Measurements from ENCODE around the gene BCO1. TPM values are rescaled to one million over a fixed set of nuclear protein-coding genes. Genes with fewer than 3 reads are reported as not detected.

BCO1 gene
- polyA plus RNA-seq, 2 donors: 0.16 to 0.41 TPM

DNA sequence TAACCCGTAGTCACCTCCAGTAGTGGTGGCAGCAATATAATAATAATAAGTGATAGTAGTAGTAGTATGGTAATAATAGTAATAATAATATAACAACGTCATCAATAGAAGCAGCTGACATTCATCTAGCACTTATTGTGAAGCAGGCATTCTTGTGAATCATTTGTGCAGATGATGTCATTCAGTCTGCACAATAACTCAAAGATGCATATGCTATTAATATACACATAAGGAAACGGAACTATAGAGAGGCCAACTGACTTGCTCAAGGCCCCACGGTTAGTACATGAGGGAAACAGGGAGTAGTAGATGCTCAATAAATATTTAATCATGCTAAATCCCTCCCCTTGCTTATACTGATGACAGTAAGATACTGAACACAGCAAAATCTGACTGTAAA lies 40.9 kb downstream of the BCO1 start:
- Histone ChIP-seq H3K27ac (ENCODE audit: low read depth in 2 of 2, low read length in 1 of 2) (peak overlapping the region in 1 of 2 donors; percentile 10), H3K4me3 (ENCODE audit: low read depth in 1 of 2, low read length in 2 of 2) (no peak overlapping the region), H3K27me3 (ENCODE audit: control insufficient read depth in 1 of 2, insufficient read depth in 2 of 2, low read length in 2 of 2) (no peaks in the 10 kb centered on the region), H3K9me3 (ENCODE audit: control insufficient read depth in 2 of 2, insufficient read depth in 1 of 2, low read depth in 1 of 2, low read length in 1 of 2) (no peaks in the 10 kb centered on the region), H3K36me3 (ENCODE audit: control insufficient read depth in 2 of 2, insufficient read depth in 2 of 2, low read length in 1 of 2) (no peaks in the 10 kb centered on the region), H3K4me1 (ENCODE audit: control insufficient read depth in 2 of 2, insufficient read depth in 2 of 2, low read length in 1 of 2) (peaks cover 2 to 19% of the 10 kb centered on the region in 2 donors)
- whole genome bisulfite sequencing, 2 donors: 41 to 59% methylated on average over 4 of the region's 4 CpGs

DNA sequence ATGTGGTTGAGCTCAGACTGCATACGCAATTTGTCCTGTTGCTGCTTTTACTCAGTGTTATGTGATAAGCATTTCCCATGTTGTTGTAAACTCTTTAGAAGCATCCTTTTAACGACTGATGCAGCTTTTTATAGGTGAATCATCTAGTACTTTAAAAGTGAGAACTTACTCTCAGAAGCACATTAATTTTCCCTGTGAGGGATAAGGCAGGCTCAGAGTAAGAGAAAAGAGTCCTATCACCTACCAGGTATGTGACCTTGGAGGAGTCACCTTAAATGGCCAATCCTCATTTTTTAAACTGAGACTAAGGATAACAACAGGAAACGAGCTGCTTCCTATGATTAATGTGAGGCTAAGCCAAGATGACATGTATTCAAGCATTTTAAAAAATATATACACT lies 41.9 kb downstream of the BCO1 start:
- Histone ChIP-seq H3K27ac (ENCODE audit: low read depth in 2 of 2, low read length in 1 of 2) (peak overlapping the region in 1 of 2 donors; percentile 52), H3K4me3 (ENCODE audit: low read depth in 1 of 2, low read length in 2 of 2) (no peak overlapping the region), H3K4me1 (ENCODE audit: control insufficient read depth in 2 of 2, insufficient read depth in 2 of 2, low read length in 1 of 2) (peaks cover 2 to 14% of the 10 kb centered on the region in 2 donors), H3K27me3 (ENCODE audit: control insufficient read depth in 1 of 2, insufficient read depth in 2 of 2, low read length in 2 of 2) (no peaks in the 10 kb centered on the region), H3K36me3 (ENCODE audit: control insufficient read depth in 2 of 2, insufficient read depth in 2 of 2, low read length in 1 of 2) (no peaks in the 10 kb centered on the region), H3K9me3 (ENCODE audit: control insufficient read depth in 2 of 2, insufficient read depth in 1 of 2, low read depth in 1 of 2, low read length in 1 of 2) (no peaks in the 10 kb centered on the region)
- WGBS, 2 donors: 36% methylated on average over 3 of the region's 3 CpGs

DNA sequence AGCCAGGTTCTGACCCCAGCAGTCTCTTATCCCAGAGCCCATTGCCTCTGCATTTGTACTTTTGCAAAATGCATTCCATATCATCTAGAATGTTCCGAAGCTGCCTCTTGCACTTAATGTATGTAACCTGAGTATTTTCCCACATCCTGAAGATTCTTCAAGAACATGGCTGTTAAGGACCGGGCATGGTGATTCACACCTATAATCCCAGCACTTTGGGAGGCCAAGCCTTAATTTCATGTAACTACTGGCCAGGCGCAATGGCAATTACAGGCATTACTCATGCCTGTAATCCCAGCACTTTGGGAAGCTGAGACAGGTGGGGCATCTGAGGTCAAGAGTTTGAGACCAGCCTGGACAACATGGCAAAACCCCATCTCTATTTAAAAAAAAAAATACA lies 44.6 kb downstream of the BCO1 start:
- Histone ChIP-seq H3K27ac (ENCODE audit: low read depth in 2 of 2, low read length in 1 of 2) (peak overlapping the region; percentile 48 to 81), H3K4me3 (ENCODE audit: low read depth in 1 of 2, low read length in 2 of 2) (no peak overlapping the region), H3K27me3 (ENCODE audit: control insufficient read depth in 1 of 2, insufficient read depth in 2 of 2, low read length in 2 of 2) (no peaks in the 10 kb centered on the region), H3K9me3 (ENCODE audit: control insufficient read depth in 2 of 2, insufficient read depth in 1 of 2, low read depth in 1 of 2, low read length in 1 of 2) (no peaks in the 10 kb centered on the region), H3K36me3 (ENCODE audit: control insufficient read depth in 2 of 2, insufficient read depth in 2 of 2, low read length in 1 of 2) (no peaks in the 10 kb centered on the region), H3K4me1 (ENCODE audit: control insufficient read depth in 2 of 2, insufficient read depth in 2 of 2, low read length in 1 of 2) (peaks cover 0 to 5% of the 10 kb centered on the region in 2 donors)
- WGBS, 2 donors: 69 to 82% methylated on average over 3 of the region's 3 CpGs

DNA sequence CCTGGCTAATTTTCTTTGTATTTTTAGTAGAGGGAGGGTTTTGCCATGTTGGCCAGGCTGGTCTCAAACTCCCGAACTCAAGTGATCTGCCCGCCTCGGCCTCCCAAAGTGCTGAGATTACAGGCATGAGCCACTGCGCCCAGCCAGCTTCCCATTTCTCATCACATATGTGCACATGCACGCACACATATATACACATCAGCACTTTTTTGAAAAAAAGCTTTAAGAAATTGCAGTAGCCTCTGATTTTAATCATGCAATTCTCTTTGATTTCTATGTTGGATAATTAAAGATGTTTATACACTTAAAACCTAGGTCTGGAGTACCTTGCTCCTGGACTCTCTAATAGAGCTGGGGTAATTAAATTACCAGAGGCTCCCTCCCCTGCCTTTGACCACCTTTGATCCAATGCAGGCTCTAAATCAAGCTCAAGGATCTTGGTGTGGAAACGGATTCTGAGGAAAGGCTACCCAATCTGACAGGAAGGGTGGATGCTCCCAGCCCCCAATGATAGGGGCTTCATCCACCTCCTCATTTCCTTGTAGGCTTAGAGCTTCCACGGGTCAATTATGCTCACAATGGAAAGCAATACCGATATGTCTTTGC lies 46.6 kb downstream of the BCO1 start:
- 82 to 83% methylated on average over 8 of the region's 8 CpGs for WGBS, 2 donors
- Histone ChIP-seq H3K27me3 (ENCODE audit: control insufficient read depth in 1 of 2, insufficient read depth in 2 of 2, low read length in 2 of 2) (no peaks in the 10 kb centered on the region), H3K36me3 (ENCODE audit: control insufficient read depth in 2 of 2, insufficient read depth in 2 of 2, low read length in 1 of 2) (no peaks in the 10 kb centered on the region), H3K9me3 (ENCODE audit: control insufficient read depth in 2 of 2, insufficient read depth in 1 of 2, low read depth in 1 of 2, low read length in 1 of 2) (no peaks in the 10 kb centered on the region), H3K4me3 (ENCODE audit: low read depth in 1 of 2, low read length in 2 of 2) (no peak overlapping the region), H3K4me1 (ENCODE audit: control insufficient read depth in 2 of 2, insufficient read depth in 2 of 2, low read length in 1 of 2) (peaks cover 0 to 3% of the 10 kb centered on the region in 2 donors), H3K27ac (ENCODE audit: low read depth in 2 of 2, low read length in 1 of 2) (no peak overlapping the region)

DNA sequence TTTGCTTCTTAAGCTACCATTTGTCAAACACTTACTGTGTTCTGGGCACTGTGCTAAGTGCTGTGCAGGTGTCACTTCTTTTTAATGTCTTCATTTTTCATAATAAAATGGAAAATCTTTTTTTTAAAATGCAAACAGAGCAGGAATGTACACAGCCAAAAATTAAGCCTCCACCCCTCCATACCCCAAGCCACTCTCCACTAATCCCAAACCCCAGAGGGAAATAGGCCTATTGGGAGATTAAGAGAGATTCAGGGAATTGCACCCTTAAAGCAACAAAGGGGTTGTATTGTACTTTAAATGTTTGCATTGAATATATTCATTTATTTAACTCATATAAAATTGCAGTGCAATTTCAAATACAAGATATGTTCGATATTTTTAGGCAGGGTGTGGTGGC lies 47.7 kb downstream of the BCO1 start:
- no peak overlapping the region for H3K27ac ChIP-seq (ENCODE audit: low read depth in 2 of 2, low read length in 1 of 2)
- no peaks in the 10 kb centered on the region for H3K9me3 ChIP-seq (ENCODE audit: control insufficient read depth in 2 of 2, insufficient read depth in 1 of 2, low read depth in 1 of 2, low read length in 1 of 2)
- H3K36me3 ChIP-seq (ENCODE audit: control insufficient read depth in 2 of 2, insufficient read depth in 2 of 2, low read length in 1 of 2): no peaks in the 10 kb centered on the region
- WGBS, 2 donors: 77 to 85% methylated on average over 1 of the region's 1 CpG
- no peak overlapping the region for H3K4me3 ChIP-seq (ENCODE audit: low read depth in 1 of 2, low read length in 2 of 2)
- no peaks in the 10 kb centered on the region for H3K27me3 ChIP-seq (ENCODE audit: control insufficient read depth in 1 of 2, insufficient read depth in 2 of 2, low read length in 2 of 2)
- H3K4me1 ChIP-seq (ENCODE audit: control insufficient read depth in 2 of 2, insufficient read depth in 2 of 2, low read length in 1 of 2): peaks cover 0 to 3% of the 10 kb centered on the region in 2 donors

DNA sequence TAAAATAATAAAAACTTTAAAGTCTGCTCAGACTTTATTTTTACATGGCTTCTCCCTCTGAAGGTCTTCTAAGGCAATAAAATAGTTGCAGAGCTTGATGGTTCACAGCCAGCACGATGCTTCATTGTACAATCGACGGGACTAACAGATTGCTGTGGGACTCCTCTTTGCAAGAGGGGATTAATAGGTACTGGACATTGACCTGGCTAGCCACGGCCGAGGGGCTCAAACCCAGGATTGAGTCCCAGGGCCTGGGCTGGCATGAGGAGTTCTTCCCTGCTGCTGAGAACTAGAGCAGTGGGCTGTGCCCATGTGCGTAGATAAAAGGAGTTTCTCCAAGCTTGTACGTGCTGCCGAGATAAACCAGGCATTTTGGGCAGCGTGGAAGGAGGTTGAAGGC lies 52.6 kb downstream of the BCO1 start:
- Histone ChIP-seq H3K27me3 (ENCODE audit: control insufficient read depth in 1 of 2, insufficient read depth in 2 of 2, low read length in 2 of 2) (no peaks in the 10 kb centered on the region), H3K4me3 (ENCODE audit: low read depth in 1 of 2, low read length in 2 of 2) (no peak overlapping the region), H3K27ac (ENCODE audit: low read depth in 2 of 2, low read length in 1 of 2) (no peak overlapping the region), H3K4me1 (ENCODE audit: control insufficient read depth in 2 of 2, insufficient read depth in 2 of 2, low read length in 1 of 2) (no peaks in the 10 kb centered on the region), H3K36me3 (ENCODE audit: control insufficient read depth in 2 of 2, insufficient read depth in 2 of 2, low read length in 1 of 2) (no peaks in the 10 kb centered on the region), H3K9me3 (ENCODE audit: control insufficient read depth in 2 of 2, insufficient read depth in 1 of 2, low read depth in 1 of 2, low read length in 1 of 2) (no peaks in the 10 kb centered on the region)
- WGBS, 2 donors: 90 to 92% methylated on average over 9 of the region's 9 CpGs

DNA sequence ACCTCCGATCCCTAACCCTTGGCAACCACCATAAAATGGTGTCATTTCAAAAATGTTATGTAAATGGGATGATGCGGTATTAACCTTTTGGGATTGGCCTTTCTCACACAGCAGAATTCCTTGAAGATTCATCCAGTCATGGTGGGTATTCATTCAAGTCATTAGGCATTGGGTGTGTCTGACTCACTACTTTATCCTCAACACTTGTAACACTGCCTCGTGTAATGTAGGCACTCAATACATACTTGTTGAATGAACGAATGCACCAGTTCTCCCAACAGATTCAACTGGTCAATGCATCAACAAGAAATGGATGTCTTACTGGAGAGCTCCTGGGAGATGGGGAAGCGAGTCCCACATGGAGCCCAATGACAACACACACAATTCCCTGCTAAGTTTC lies 54.4 kb downstream of the BCO1 start:
- H3K4me1 ChIP-seq (ENCODE audit: control insufficient read depth in 2 of 2, insufficient read depth in 2 of 2, low read length in 1 of 2): no peaks in the 10 kb centered on the region
- 88% methylated on average over 5 of the region's 5 CpGs for WGBS, 2 donors
- H3K27ac ChIP-seq (ENCODE audit: low read depth in 2 of 2, low read length in 1 of 2): no peak overlapping the region

DNA sequence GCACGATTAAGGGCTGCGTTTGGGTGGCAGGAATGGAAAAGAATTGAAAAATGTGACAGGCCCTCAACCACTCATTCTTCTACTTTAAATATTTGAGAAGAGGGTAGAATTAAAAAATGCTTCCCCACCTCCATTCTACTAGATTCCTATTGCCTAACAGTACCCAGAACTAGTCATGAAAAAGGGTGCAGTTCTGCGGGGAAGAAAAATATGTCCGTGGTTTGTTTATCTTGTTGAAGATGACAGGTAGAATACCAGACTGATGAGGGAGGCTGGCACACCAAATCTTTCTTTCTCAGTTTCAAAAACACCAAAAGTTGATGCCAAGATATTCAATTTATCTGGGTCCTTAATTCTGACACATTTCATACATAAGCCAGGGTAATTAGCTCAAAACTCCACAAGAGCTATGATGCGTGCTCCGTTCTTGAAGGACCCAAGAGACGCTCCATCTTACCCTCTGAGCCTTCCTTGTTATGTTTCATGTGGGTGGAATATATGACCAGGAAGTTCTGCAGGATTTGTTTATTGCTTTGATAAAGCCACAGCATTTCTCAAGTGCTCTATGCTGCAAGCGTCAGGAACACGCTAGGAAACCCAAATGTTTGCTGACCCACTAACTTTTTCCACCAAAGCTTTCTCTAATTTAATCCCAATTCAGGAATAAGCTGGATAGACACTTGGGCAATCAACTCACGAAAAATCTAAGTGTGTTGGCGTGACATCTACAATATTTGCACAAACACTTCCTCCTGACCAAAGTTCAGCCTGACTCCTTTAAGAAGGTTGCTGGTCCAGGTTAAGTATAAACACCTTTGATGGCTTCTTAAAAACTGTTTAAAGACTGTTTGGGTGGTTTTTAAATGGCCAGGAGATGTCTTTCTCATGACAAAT lies 55.7 kb downstream of the BCO1 start:
- WGBS, 2 donors: 65 to 67% methylated on average over 11 of the region's 11 CpGs
- no peak overlapping the region for H3K27ac ChIP-seq (ENCODE audit: low read depth in 2 of 2, low read length in 1 of 2)

More for the DNA sequence above, 54.4 kb downstream of the BCO1 start:
- Histone ChIP-seq H3K36me3 (ENCODE audit: control insufficient read depth in 2 of 2, insufficient read depth in 2 of 2, low read length in 1 of 2) (no peaks in the 10 kb centered on the region), H3K4me3 (ENCODE audit: low read depth in 1 of 2, low read length in 2 of 2) (no peak overlapping the region), H3K27me3 (ENCODE audit: control insufficient read depth in 1 of 2, insufficient read depth in 2 of 2, low read length in 2 of 2) (no peaks in the 10 kb centered on the region), H3K9me3 (ENCODE audit: control insufficient read depth in 2 of 2, insufficient read depth in 1 of 2, low read depth in 1 of 2, low read length in 1 of 2) (no peaks in the 10 kb centered on the region)

DNA sequence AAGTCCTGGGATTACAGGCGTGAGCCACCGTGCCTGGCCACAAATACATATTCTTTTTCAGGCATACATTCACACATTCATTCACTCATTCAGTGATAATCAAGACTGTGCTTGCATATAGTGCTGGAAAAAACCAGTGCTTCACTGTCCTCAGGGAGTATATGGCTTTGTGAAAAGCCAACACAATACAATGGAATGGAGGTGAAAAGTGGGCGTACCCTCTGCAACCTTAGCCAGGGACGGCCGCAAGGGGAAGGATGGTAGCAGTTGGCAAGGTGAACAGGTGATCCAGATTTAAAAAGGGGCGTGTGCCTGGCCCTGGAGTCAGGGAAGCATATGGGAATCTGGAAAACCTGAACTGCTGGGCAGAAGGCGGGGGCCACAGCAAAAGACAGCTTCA lies 58.1 kb downstream of the BCO1 start:
- Histone ChIP-seq H3K4me1 (ENCODE audit: control insufficient read depth in 2 of 2, insufficient read depth in 2 of 2, low read length in 1 of 2) (no peaks in the 10 kb centered on the region), H3K27me3 (ENCODE audit: control insufficient read depth in 1 of 2, insufficient read depth in 2 of 2, low read length in 2 of 2) (no peaks in the 10 kb centered on the region), H3K9me3 (ENCODE audit: control insufficient read depth in 2 of 2, insufficient read depth in 1 of 2, low read depth in 1 of 2, low read length in 1 of 2) (no peaks in the 10 kb centered on the region), H3K4me3 (ENCODE audit: low read depth in 1 of 2, low read length in 2 of 2) (no peak overlapping the region), H3K36me3 (ENCODE audit: control insufficient read depth in 2 of 2, insufficient read depth in 2 of 2, low read length in 1 of 2) (no peaks in the 10 kb centered on the region), H3K27ac (ENCODE audit: low read depth in 2 of 2, low read length in 1 of 2) (no peak overlapping the region)
- WGBS, 2 donors: 48 to 68% methylated on average over 7 of the region's 7 CpGs

More for the DNA sequence above, 55.7 kb downstream of the BCO1 start:
- Histone ChIP-seq H3K4me1 (ENCODE audit: control insufficient read depth in 2 of 2, insufficient read depth in 2 of 2, low read length in 1 of 2) (no peaks in the 10 kb centered on the region), H3K4me3 (ENCODE audit: low read depth in 1 of 2, low read length in 2 of 2) (no peak overlapping the region), H3K27me3 (ENCODE audit: control insufficient read depth in 1 of 2, insufficient read depth in 2 of 2, low read length in 2 of 2) (no peaks in the 10 kb centered on the region), H3K9me3 (ENCODE audit: control insufficient read depth in 2 of 2, insufficient read depth in 1 of 2, low read depth in 1 of 2, low read length in 1 of 2) (no peaks in the 10 kb centered on the region), H3K36me3 (ENCODE audit: control insufficient read depth in 2 of 2, insufficient read depth in 2 of 2, low read length in 1 of 2) (no peaks in the 10 kb centered on the region)

All from esophagus (tissue), 2 donors.